C4-2B (cell line): ENCODE results near the gene IL3RA.

Experiments used
- ZFX ChIP-seq: fragments of 450-650 bp; IDR thresholded peaks from 2 replicates; pipeline ENCODE4 v1.6.1; 2017
- TF ChIP-seq, protein P1 (sequence below): fragments of 450-650 bp; conservative IDR thresholded peaks from 2 replicates; pipeline ENCODE4 v1.5.1; 2017; ENCODE audit warnings: mild to moderate bottlenecking

DNA sequence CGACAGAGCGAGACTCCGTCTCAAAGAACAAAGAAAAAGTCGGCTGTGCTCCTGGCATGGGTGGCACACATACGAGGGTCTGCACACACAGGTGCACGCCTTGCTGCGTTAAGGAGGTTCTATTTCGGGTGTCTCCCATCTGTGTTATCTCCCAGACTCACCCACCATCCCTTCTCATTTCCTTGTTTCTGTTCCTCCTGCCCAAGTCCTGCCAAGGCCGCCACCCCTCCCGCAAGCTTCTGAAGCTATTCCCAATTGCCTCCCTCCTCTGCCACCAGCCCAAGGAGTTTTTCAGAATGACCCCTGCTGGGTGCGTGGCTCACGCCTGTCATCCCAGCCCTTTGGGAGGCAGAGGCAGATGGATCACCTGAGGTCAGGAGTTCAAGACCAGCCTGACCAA lies 6.0 kb upstream of the IL3RA start:
- TF ChIP-seq, protein P1, sequence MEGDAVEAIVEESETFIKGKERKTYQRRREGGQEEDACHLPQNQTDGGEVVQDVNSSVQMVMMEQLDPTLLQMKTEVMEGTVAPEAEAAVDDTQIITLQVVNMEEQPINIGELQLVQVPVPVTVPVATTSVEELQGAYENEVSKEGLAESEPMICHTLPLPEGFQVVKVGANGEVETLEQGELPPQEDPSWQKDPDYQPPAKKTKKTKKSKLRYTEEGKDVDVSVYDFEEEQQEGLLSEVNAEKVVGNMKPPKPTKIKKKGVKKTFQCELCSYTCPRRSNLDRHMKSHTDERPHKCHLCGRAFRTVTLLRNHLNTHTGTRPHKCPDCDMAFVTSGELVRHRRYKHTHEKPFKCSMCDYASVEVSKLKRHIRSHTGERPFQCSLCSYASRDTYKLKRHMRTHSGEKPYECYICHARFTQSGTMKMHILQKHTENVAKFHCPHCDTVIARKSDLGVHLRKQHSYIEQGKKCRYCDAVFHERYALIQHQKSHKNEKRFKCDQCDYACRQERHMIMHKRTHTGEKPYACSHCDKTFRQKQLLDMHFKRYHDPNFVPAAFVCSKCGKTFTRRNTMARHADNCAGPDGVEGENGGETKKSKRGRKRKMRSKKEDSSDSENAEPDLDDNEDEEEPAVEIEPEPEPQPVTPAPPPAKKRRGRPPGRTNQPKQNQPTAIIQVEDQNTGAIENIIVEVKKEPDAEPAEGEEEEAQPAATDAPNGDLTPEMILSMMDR = no peak
- no peak for TF ChIP-seq ZFX
